Testis (tissue), 3 donors: ENCODE data around the gene PRKCI. TPM values are rescaled to one million over a fixed set of nuclear protein-coding genes. Genes with fewer than 3 reads are reported as not detected.
"Not testable (repeated sequence)": the region's sequence is repeated elsewhere in the genome, so short reads cannot be mapped to it uniquely, and the experiment has no call there.

Experiments used
- DNase-seq: peaks from one replicate; pipeline ENCODE4 v3.0.0-alpha.2; 2019
- H3K27ac ChIP-seq, 2 donors: fragments of 200-600 bp; sonication (generic); one replicate each; pipeline ENCODE4 v1.5.1; 2019
- H3K27me3 ChIP-seq: fragments of 200-600 bp; sonication (generic); one replicate; pipeline ENCODE4 v1.5.1; 2019
- H3K36me3 ChIP-seq: fragments of 200-600 bp; sonication (generic); one replicate; pipeline ENCODE4 v1.5.1; 2017; ENCODE audit warnings: low read depth; ENCODE audit errors: missing control alignments
- H3K4me1 ChIP-seq: fragments of 200-600 bp; sonication (generic); one replicate; pipeline ENCODE4 v1.5.1; 2019
- H3K4me3 ChIP-seq, 2 donors: fragments of 200-600 bp; sonication (generic); one replicate each; pipeline ENCODE4 v1.5.1; 2017 to 2019
- H3K9me3 ChIP-seq: fragments of 200-600 bp; sonication (generic); one replicate; pipeline ENCODE4 v1.5.1; 2017
- POLR2A ChIP-seq: fragments of 450-650 bp; IDR thresholded peaks from one replicate; pipeline ENCODE4 v1.6.1; 2017; ENCODE audit warnings: antibody characterized with exemption, mild to moderate bottlenecking, moderate library complexity
- WGBS, 2 donors: methylation state at CpG; one replicate each; pipeline ENCODE4 v1.1.5; 2018; 5-methylcytosine and 5-hydroxymethylcytosine counted together
- intact Hi-C: fragments of 100-400 bp; cut with DNase I; formaldehyde crosslinking; loops from one replicate; pipeline ENCODE4 v1.15.1; 2023; ENCODE audit warnings: low total_unique reads
- polyA plus RNA-seq: library from polyadenylated mRNA; stranded (reverse); fragments of 350-450 nt; fragmentation: Illumina TruSeq; extraction: RNeasy Lipid Tissue Mini Kit (QIAGEN cat#74804); gene quantifications from one replicate; pipeline ENCODE4 v1.2.3, GENCODE V29; 2014; ENCODE audit warnings: low read depth, low replicate concordance; ENCODE audit not compliant: insufficient read depth
- total RNA-seq, 2 donors: library from RNA; depleted of rRNA; stranded (reverse); fragments of >200 nt; gene quantifications; one replicate each; pipeline ENCODE4 v1.2.3, GENCODE V29; 2016
- TF ChIP-seq, protein P1 (sequence below), 3 experiments: fragments of 450-650 bp in 2 of 3; fragments of 200-600 bp in 1 of 3; sonication (generic) in 1 of 3; IDR thresholded peaks; one replicate each; pipeline ENCODE4 v1.5.1; 2016 to 2019; ENCODE audit warnings: antibody characterized with exemption in 3 of 3, mild to moderate bottlenecking in 2 of 3, moderate library complexity in 1 of 3

Gene PRKCI
- total and polyA plus RNA-seq, 3 donors from 2014 or later = 25.6 to 100 (median 96.5) TPM

- Histone ChIP-seq H3K4me1 (peaks cover 6% of the 10 kb centered on the region), H3K27ac (no peak overlapping the region), H3K36me3 (no peaks in the 10 kb centered on the region), H3K27me3 (no peaks in the 10 kb centered on the region), H3K9me3 (no peaks in the 10 kb centered on the region), H3K4me3 (no peak overlapping the region)
- DNase-seq = no peak
- TF ChIP-seq, protein P1, sequence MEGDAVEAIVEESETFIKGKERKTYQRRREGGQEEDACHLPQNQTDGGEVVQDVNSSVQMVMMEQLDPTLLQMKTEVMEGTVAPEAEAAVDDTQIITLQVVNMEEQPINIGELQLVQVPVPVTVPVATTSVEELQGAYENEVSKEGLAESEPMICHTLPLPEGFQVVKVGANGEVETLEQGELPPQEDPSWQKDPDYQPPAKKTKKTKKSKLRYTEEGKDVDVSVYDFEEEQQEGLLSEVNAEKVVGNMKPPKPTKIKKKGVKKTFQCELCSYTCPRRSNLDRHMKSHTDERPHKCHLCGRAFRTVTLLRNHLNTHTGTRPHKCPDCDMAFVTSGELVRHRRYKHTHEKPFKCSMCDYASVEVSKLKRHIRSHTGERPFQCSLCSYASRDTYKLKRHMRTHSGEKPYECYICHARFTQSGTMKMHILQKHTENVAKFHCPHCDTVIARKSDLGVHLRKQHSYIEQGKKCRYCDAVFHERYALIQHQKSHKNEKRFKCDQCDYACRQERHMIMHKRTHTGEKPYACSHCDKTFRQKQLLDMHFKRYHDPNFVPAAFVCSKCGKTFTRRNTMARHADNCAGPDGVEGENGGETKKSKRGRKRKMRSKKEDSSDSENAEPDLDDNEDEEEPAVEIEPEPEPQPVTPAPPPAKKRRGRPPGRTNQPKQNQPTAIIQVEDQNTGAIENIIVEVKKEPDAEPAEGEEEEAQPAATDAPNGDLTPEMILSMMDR (IDR thresholded peaks at IDR 0.05) = no peak
- no peak for TF ChIP-seq POLR2A
- intact Hi-C loops = no loop called here
- WGBS, 2 donors = 79 to 85% methylated on average over 5 of the region's 5 CpGs
Observed at GRCh38 chr3:170201527-170201926, 20.7 kb upstream of the PRKCI start.

DNA sequence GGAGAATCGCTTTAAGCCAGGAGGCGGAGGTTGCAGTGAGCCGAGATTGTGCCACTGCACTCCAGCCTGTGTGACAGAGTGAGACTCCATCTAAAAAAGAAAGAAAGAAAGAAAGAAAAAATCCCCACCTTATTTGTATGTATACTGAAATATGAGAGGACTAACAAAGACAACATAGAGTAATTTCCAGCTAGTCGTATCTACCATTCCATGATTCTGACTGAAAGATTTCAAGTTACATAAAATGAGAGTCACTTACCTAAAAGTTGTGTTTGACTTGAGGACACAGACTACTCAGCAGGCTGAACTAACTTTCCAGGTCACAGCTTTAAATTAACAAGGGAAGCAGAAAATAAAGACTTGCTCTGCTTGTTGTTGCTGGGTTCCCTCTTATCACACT, 18.8 kb upstream of the PRKCI start:
- no peak for TF ChIP-seq POLR2A
- WGBS, 2 donors = 81 to 85% methylated on average over 4 of the region's 4 CpGs
- intact Hi-C loops = no loop called here
- H3K4me1 ChIP-seq = peaks cover 6% of the 10 kb centered on the region
- H3K27me3 ChIP-seq = no peaks in the 10 kb centered on the region
- no peaks in the 10 kb centered on the region for H3K36me3 ChIP-seq
- H3K9me3 ChIP-seq = no peaks in the 10 kb centered on the region
- no peak overlapping the region for H3K4me3 ChIP-seq
- no peak for DNase-seq
- H3K27ac ChIP-seq = no peak overlapping the region

DNA sequence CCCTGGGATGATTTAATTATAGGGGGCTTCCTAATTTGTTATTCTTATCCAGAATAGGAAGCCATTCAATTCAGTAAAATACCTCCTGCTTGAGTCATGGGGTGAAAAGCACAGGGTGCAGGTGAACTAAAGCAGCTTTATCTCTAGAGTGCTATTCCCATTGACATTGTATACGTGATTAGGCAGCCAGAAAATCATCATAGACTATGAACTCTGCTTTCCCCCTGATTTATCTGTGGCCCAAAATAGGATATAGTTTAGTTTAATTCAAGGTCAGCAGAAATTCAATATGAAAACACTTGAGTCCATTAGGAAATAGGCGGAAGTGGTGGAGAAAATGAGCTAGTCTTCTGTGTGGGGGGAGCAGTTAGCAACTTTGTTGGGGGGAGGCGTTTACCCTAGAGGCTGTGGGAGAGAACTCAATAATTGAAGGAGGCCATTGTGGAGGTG, 18.2 kb upstream of the PRKCI start:
- Histone ChIP-seq H3K27ac (no peak overlapping the region), H3K4me1 (peaks cover 6% of the 10 kb centered on the region), H3K27me3 (no peaks in the 10 kb centered on the region), H3K9me3 (no peaks in the 10 kb centered on the region), H3K4me3 (no peak overlapping the region), H3K36me3 (no peaks in the 10 kb centered on the region)
- intact Hi-C loops = no loop called here
- DNase-seq = no peak
- TF ChIP-seq, protein P1 (IDR thresholded peaks at IDR 0.05) = no peak
- TF ChIP-seq POLR2A = no peak
- WGBS, 2 donors = 38 to 59% methylated on average over 3 of the region's 3 CpGs

DNA sequence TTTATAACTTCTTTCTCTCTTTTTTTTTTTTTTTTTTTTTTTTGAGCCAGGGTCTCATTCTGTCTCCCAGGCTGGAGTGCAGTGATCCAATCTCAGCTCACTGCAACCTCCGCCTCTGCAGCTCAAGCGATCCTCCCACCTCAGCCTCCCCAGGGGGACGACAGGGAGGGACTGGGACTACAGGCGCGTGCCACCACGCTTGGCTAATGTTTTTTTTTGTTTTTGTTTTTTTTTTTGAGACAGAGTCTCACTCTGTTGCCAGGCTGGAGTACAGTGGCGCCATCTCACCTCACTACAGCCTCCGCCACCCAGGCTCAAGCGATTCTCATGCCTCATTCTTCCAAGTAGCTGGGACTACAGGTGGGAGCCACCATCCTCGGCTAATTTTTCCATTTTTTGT, 17.7 kb upstream of the PRKCI start:
- no peaks in the 10 kb centered on the region for H3K27me3 ChIP-seq
- H3K36me3 ChIP-seq = no peaks in the 10 kb centered on the region
- peaks cover 6% of the 10 kb centered on the region for H3K4me1 ChIP-seq
- no peak overlapping the region for H3K27ac ChIP-seq
- DNase-seq = no peak
- no peaks in the 10 kb centered on the region for H3K9me3 ChIP-seq
- intact Hi-C loops = no loop called here
- H3K4me3 ChIP-seq = no peak overlapping the region
- TF ChIP-seq, protein P1 (IDR thresholded peaks at IDR 0.05) = no peak
- TF ChIP-seq POLR2A = no peak
- WGBS, 2 donors = 79 to 82% methylated on average over 10 of the region's 10 CpGs

DNA sequence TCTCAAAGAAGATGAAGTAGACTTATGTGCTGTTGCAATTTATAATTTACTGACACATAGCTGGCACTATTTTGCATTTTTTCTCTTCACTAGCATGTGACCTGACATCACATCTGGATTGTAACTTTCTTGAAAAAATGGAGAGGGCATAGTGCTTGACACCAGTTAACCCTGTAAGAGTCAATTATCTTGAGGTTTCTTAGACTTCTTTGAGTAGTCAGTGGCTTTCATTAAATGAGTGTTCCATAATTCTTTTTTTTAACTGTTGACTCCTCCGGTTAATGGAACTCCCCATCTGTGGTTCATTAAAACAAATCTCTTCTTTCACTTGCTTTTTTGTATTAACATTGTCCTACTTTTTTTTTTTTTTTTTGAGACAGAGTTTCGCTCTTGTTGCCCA, 16.9 kb upstream of the PRKCI start:
- Histone ChIP-seq H3K4me3 (no peak overlapping the region), H3K4me1 (peaks cover 6% of the 10 kb centered on the region), H3K9me3 (no peaks in the 10 kb centered on the region), H3K27ac (no peak overlapping the region), H3K36me3 (no peaks in the 10 kb centered on the region), H3K27me3 (no peaks in the 10 kb centered on the region)
- TF ChIP-seq, protein P1 (IDR thresholded peaks at IDR 0.05) = no peak
- TF ChIP-seq POLR2A = no peak
- no peak for DNase-seq
- intact Hi-C loops = no loop called here
- 82 to 89% methylated on average over 2 of the region's 2 CpGs for WGBS, 2 donors

DNA sequence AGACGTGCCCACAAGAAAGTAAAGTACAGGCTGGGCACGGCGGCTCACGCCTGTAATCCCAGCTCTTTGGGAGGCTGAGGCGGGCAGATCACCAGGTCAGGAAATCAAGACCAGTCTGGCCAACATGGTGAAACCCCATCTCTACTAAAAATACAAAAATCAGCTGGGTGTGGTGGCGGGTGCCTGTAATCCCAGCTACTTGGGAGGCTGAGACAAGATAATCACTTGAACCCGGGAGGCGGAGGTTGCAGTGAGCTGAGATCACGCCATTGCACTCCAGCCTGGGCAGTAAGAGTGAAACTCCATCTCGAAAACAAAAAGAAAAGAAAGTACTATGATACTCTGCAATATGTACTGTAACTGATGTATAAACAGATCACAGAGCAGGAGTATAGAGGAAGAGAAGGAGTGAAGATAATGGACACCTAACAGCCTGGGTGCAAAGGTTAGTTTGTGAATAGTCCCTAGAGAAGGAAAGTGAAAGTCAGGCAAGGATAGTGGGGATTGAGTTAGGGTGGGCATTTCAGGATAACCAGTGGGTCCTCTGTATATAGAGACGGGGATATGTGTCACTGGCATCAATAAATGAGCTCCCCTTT, 16.0 kb upstream of the PRKCI start:
- intact Hi-C loops, H3K36me3 ChIP-seq, H3K27me3 ChIP-seq, H3K4me3 ChIP-seq, H3K4me1 ChIP-seq, H3K27ac ChIP-seq, DNase-seq, H3K9me3 ChIP-seq: not testable (repeated sequence)
- 97 to 98% methylated on average over 11 of the region's 11 CpGs for WGBS, 2 donors
